Sigmoid colon (tissue), 3 donors: ENCODE results near the gene PDE5A.

Experiments
- CTCF ChIP-seq, 4 experiments: fragments of 450-650 bp in 3 of 4; fragments of 200-600 bp in 1 of 4; IDR thresholded peaks; one replicate each; pipeline ENCODE4 v1.5.1; 2016 to 2019; ENCODE audit warnings: antibody characterized with exemption in 4 of 4, mild to moderate bottlenecking in 3 of 4, moderate library complexity in 2 of 4
- POLR2A ChIP-seq, 2 donors: fragments of 450-650 bp; IDR thresholded peaks; one replicate each; pipeline ENCODE4 v1.6.1; 2016; ENCODE audit warnings: antibody characterized with exemption in 2 of 2, mild to moderate bottlenecking in 2 of 2, moderate library complexity in 2 of 2

- TF ChIP-seq CTCF (IDR thresholded peaks at IDR 0.05) (no peak), POLR2A (IDR thresholded peaks at IDR 0.05) (no peak)
Observed at GRCh38 chr4:119536572-119537528, 91.8 kb downstream of the PDE5A start.
